GM23248 (cell line): Measurements from ENCODE around the gene CMBL.

Experiments
- EZH2 ChIP-seq: fragments of 200-600 bp; sonication (generic); IDR thresholded peaks from 2 replicates; pipeline ENCODE4 v1.6.1; 2018; ENCODE audit warnings: antibody characterized with exemption, mild to moderate bottlenecking; ENCODE audit not compliant: insufficient read depth, poor library complexity, severe bottlenecking
- EZH2phosphoT487 ChIP-seq: fragments of 200-600 bp; sonication (generic); IDR thresholded peaks from 2 replicates; pipeline ENCODE4 v1.6.1; 2018; ENCODE audit warnings: antibody characterized with exemption, moderate library complexity, mild to moderate bottlenecking, low read depth; ENCODE audit not compliant: insufficient read depth

- TF ChIP-seq EZH2 (no peak), EZH2phosphoT487 (no peak)
Measured at GRCh38 chr5:10251405-10251804, 56.3 kb downstream of the CMBL start.
